HG03066 (cell line): Measurements from ENCODE around the gene IMPDH1.

Experiments
- ATAC-seq: cut with Tn5 transposase; IDR thresholded peaks from one replicate; pipeline ENCODE4 v1.9.1; 2021; ENCODE audit warnings: low read depth; ENCODE audit not compliant: unreplicated experiment

The IMPDH1 gene

GRCh38 chr7:128435327-128435686, 25.5 kb upstream of the IMPDH1 start:
- no peak for ATAC-seq

GRCh38 chr7:128434413-128435326, 24.9 kb upstream of the IMPDH1 start:
- no peak for ATAC-seq

- ATAC-seq = no peak
These were observed 22.0 kb upstream of the IMPDH1 start for GRCh38 chr7:128431754-128432153.

GRCh38 chr7:128431221-128431620, 21.4 kb upstream of the IMPDH1 start:
- no peak for ATAC-seq

GRCh38 chr7:128430207-128430606, 20.4 kb upstream of the IMPDH1 start:
- ATAC-seq = no peak

GRCh38 chr7:128427289-128427891, 17.6 kb upstream of the IMPDH1 start:
- no peak for ATAC-seq

- ATAC-seq = no peak
These were observed 16.1 kb upstream of the IMPDH1 start for GRCh38 chr7:128425850-128426249.

- ATAC-seq = no peak
These were observed 15.0 kb upstream of the IMPDH1 start for GRCh38 chr7:128424686-128425275.

GRCh38 chr7:128422842-128423241, 13.1 kb upstream of the IMPDH1 start:
- ATAC-seq = no peak

GRCh38 chr7:128422037-128422436, 12.3 kb upstream of the IMPDH1 start:
- no peak for ATAC-seq

GRCh38 chr7:128421384-128421783, 11.6 kb upstream of the IMPDH1 start:
- no peak for ATAC-seq

- ATAC-seq = no peak
These were observed 11.0 kb upstream of the IMPDH1 start for GRCh38 chr7:128420773-128421172.

GRCh38 chr7:128419257-128419656, 9.5 kb upstream of the IMPDH1 start:
- ATAC-seq = no peak

- no peak for ATAC-seq
These were observed 7.3 kb upstream of the IMPDH1 start for GRCh38 chr7:128417071-128417470.

GRCh38 chr7:128415217-128415785, 5.5 kb upstream of the IMPDH1 start:
- no peak for ATAC-seq

GRCh38 chr7:128410451-128410753, 620 bp upstream of the IMPDH1 start:
- ATAC-seq = no peak

GRCh38 chr7:128408709-128409595, 830 bp downstream of the IMPDH1 start:
- no peak for ATAC-seq

GRCh38 chr7:128407751-128408708, 1.8 kb downstream of the IMPDH1 start:
- ATAC-seq = no peak

- ATAC-seq = no peak
These were observed 2.6 kb downstream of the IMPDH1 start for GRCh38 chr7:128407233-128407589.
